Hematopoietic multipotent progenitor cell (in vitro differentiated cells): Measurements from ENCODE around the gene FMN1. TPM values are rescaled to one million over a fixed set of nuclear protein-coding genes. Genes with fewer than 3 reads are reported as not detected.

Source experiments
- DNase-seq, 3 donors: peaks; one replicate each; pipeline ENCODE4 v3.0.0-alpha.2; 2011 to 2015; ENCODE audit warnings: low read depth in 2 of 3, low spot score in 2 of 3
- total RNA-seq: library from RNA; depleted of rRNA; stranded (reverse); fragments of >200 nt; gene quantifications from one replicate; pipeline ENCODE4 v1.2.3, GENCODE V29; 2012

FMN1 gene
- total RNA-seq, 1 donor: 0.27 TPM

GRCh38 chr15:32807331-32807730 is 387.2 kb downstream of the FMN1 start:
- DNase-seq: no peak

GRCh38 chr15:32803631-32804030 is 390.9 kb downstream of the FMN1 start:
- no peak for DNase-seq

DNA sequence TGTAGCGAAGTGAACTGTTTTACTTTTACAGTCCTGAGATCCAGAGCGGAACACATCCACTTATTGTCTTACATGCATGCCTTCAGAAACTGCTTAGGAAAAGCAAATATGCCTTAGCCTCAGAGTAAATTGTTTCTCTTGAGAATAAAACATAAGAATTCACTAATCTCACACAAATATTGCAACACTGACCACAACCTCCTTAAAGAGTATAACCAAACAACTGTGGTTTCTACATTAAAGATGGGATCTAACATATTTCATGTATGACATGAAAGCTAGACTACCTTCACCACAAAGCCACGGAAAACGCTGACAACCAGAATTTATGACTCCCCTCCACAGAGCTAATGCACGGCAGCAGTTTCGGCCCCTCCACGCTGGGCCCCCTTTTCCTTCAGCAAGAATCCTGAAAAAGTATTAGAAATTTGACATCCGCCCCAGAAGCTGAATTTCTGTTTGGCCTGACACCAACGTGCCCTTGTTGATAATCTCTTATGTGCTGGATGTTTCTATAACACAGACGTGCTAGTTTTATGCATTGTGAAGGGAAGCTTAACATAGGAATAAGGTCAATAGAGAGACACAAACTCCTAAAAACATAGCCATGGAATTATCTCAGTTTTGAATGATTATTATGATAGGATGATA is 392.1 kb downstream of the FMN1 start:
- peak in 2 of 3 donors; percentile 62 to 85 for DNase-seq

DNA sequence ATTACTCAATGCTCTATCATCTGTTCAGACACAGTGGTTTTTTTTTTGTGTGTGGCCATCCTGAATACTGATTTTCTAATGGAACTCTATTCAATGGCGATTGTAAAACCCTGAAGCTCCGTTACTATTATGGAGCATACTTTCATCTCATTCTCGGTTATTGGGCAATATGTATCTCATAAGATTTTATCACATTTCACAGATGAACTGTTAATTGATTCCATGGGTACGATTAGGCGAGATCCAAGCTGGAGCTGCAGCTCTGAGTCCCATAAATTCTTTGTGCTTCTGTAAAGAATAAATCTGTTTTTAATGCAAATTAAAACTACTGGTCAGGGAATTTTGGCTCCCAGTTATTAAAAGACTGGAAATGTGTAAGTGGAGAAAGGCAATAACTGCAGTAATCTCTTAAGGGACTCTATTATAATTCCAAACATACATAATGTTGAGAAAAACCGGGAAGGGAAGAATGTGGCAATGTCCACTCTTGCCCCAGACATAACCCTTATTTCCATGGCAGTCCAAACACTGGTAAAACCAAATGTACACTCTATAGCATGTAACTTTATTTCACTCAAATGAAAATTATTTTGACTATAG is 394.5 kb downstream of the FMN1 start:
- DNase-seq: no peak

DNA sequence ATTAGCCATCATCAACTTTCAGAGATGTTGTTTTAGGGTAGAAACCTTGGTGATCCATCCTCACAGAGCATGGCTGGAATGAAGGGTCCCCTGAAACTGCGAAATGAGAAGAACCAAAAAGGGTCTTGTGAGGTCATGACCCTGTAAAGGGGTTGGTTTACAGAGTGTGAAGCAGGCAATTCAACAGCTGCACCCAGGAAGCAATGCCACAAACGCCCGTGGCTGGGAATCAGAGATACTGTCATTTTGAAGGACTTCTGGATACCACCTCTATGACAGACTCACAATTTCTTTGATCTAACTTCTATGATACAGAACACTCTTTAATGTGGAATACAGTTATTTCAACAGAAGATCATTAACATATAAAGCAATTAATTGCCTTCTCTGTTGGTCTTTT is 397.7 kb downstream of the FMN1 start:
- no peak for DNase-seq

GRCh38 chr15:32794973-32795372 is 399.5 kb downstream of the FMN1 start:
- DNase-seq: no peak

DNA sequence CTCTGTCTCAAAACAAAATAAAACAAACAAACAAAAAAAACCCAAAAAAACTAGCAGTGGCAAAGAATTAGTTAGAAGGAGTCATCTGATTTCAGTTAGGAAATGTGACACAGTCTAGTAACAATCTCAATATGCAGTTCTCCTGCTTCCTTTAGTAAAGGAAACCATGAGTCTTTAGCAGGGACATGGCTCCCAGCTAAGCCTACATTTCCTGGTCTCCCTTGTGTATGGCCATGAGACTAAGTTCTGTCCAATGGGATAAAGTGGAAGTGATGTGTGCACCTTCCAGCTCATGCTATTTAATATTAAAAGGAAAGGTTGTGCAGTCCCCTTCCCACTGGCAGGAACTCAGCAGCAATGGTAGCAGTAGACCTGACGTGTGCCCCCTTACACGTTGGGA is 402.1 kb downstream of the FMN1 start:
- DNase-seq: no peak

DNA sequence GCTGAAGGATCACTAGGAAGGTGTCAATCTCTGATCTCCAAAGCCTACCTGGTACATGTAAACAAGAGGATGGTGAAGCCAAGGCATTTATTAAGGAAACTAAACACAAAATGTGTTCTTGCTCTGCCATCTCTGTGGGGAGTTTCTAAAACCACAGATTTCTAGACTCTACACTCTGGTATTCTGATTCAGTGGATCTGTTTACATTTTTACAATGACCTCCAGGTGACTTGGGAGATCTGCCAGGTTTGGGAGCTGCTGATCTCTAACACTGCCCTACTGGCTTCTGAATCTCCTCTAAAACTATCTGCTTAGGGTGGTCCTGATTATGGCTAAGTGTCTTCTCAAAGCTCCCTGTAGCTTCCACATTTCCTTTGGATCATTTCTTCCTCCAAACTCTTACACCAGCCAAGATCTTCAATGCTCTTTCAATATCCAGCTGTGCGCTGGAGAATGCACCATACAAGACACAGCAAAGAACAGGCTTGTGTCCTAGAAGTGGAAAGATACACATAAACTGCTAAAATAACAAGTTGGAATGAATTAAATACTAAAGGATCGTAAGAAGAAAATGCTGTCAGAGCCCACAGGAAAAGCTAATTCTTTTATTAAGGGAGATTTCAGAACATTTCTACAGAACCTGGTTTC is 404.0 kb downstream of the FMN1 start:
- DNase-seq: no peak

GRCh38 chr15:32787949-32788348 is 406.6 kb downstream of the FMN1 start:
- no peak for DNase-seq

GRCh38 chr15:32786906-32787305 is 407.6 kb downstream of the FMN1 start:
- no peak for DNase-seq

- no peak for DNase-seq
Observed at GRCh38 chr15:32784581-32784980, 409.9 kb downstream of the FMN1 start.

- DNase-seq: no peak
Observed at GRCh38 chr15:32781781-32782180, 412.7 kb downstream of the FMN1 start.

DNA sequence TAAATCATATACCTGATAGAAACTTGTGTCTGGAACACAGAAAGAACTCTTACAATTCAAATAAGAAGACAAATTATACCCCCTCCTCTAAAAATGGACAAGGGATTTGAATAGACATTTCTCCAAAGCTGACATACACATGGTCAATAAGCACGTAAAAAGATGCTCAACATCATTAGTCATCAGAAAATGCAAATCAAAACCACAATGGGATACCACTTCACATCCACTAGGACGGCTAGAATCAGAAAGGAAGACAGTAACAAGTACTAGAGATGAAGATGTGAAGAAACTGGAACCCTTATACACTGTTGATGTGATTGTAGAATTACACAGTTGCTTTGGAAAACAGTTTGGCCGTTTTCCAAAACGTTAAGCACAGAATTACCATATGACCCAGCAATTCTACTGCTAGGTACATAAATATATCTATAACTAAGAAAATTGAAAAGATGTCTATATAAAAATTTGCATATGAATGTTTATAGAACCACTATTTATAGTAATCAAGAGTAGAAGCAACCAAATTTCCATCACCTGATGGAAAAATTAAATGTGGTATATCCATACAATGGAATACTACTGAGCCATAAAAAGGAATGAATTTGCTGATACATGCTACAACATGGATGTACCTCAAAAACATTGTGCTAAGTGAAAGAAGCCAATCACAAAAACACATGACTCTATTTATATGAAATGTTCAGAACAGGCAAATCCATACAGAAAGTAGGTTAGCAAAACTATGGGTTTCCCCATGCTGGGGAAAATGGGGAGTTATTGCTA is 415.9 kb downstream of the FMN1 start:
- no peak for DNase-seq

- no peak for DNase-seq
Observed at GRCh38 chr15:32775103-32775502, 419.4 kb downstream of the FMN1 start.

DNA sequence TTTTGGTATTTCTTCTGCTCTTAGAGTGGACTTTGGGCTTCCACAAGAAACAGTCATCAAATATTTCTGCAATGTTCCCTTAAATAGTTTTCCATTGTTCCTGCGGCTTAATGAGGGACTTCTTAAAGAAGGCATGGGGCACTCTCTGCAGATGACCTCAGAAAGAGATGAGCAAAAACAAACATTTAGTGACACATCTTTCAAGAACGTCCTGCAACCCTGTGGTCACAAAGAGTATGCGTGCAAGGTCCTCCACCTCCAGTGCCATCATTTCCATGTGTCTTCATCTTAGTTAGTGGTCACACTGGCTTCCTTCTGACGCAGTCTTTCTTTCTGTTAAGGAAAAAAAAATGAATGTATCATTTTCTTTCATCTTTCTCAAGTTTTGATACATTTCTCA is 420.5 kb downstream of the FMN1 start:
- no peak for DNase-seq

DNA sequence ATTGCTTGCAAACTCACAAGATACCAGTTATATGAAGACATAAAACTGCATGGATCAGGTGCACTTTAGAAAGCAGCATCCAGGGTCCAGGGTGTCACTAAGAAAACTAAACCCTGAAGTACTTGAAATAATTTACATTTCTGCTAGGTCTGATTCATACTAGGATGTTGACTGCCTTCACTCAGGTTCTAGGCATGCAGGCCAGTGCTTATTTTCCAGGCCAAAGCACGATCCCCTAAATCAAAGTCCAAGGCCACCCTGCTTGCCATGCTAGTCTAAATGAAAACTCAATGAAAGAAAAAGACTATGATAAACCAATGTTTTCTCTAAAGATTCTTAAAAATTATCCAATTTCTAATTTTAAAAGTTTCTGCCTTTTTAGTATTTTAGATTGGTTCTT is 427.3 kb downstream of the FMN1 start:
- no peak for DNase-seq

GRCh38 chr15:32766101-32766500 is 428.4 kb downstream of the FMN1 start:
- DNase-seq: no peak

DNA sequence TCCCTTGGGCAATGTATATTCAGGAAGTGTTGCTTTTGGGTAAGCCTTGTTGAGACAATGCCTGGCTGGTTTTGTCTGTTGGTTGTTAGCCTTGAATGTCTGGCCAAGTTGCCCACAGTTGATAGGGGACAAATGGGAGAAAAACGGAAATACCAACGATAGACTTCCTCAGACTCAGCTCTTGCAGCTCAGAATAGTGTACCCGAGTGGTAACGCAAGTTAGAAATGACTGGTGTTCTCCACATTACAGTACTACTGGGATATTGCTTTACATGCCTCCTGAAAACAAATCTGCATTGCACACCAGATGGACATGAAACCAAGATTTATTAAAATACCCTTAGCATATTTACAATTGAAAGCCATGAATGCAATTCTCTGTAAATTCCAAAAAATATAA is 429.3 kb downstream of the FMN1 start:
- DNase-seq: no peak

- no peak for DNase-seq
Observed at GRCh38 chr15:32763295-32763694, 431.2 kb downstream of the FMN1 start.

GRCh38 chr15:32757426-32757825 is 437.1 kb downstream of the FMN1 start:
- DNase-seq: no peak

- DNase-seq: no peak
Observed at GRCh38 chr15:32750979-32751378, 443.5 kb downstream of the FMN1 start.
